HepG2 (cell line): Measurements from ENCODE around the gene DCAF6. TPM values are rescaled to one million over a fixed set of nuclear protein-coding genes. Genes with fewer than 3 reads are reported as not detected.

Source experiments
- ATAC-seq: fragments of 200-7000 bp; cut with Tn5 transposase; 3 replicates; pipeline ENCODE4 v1.9.1; 2020; ENCODE audit warnings: mild to moderate bottlenecking, moderate library complexity
- BruUV-seq: library from RNA; stranded (reverse); fragments of 400-500 nt; replicated peaks from 2 replicates; lab custom pipeline; 2021; lab: Mats Ljungman, UMichigan
- CTCF ChIA-PET: fragments of 300-600 bp; formaldehyde crosslinking; extraction: SDS; loops from one replicate; lab custom pipeline; 2021; ENCODE audit warnings: low total read pairs, inconsistent platforms, low intra/inter-chr PET ratio; lab: Yijun Ruan, JAX
- POLR2A ChIA-PET: fragments of 350-600 bp; sonication (Branson Sonifier 250); formaldehyde crosslinking; loops from one replicate; lab custom pipeline; 2020; ENCODE audit warnings: antibody characterized with exemption, inconsistent platforms; lab: Yijun Ruan, JAX
- DNase-seq: peaks from one replicate; pipeline ENCODE4 v3.0.0-alpha.2; 2015; ENCODE audit warnings: low spot score
- FAIRE-seq: peaks from 3 replicates; lab custom pipeline; 2011; peaks lifted over from hg19 to GRCh38; lab: Jason Lieb, UNC
- H2AFZ ChIP-seq: one replicate; pipeline ENCODE4 v1.6.1; 2011; ENCODE audit warnings: low read length, inconsistent platforms
- H3K27ac ChIP-seq: fragments of 300-600 bp; 3 replicates; pipeline ENCODE4 v1.8.0; 2011; ENCODE audit warnings: mixed run types, mild to moderate bottlenecking, mixed read lengths, low read length, inconsistent platforms; ENCODE audit not compliant: insufficient read depth; ENCODE audit errors: extremely low read length
- H3K27me3 ChIP-seq, 2 experiments: fragments of 200-600 bp in 1 of 2; 2 replicates in 1 of 2; 3 replicates in 1 of 2; pipeline versions ENCODE4 v1.6.0 to v1.8.0; 2011; ENCODE audit warnings: low read length in 2 of 2, mild to moderate bottlenecking in 2 of 2, moderate library complexity in 2 of 2, inconsistent platforms in 1 of 2; ENCODE audit not compliant: insufficient read depth in 2 of 2, control insufficient read depth in 1 of 2
- H3K36me3 ChIP-seq, 2 experiments: fragments of 200-600 bp in 1 of 2; replicated peaks in 1 of 2; 2 replicates in 1 of 2; 3 replicates in 1 of 2; pipeline versions ENCODE4 v1.5.1 to v1.8.0; 2011; ENCODE audit warnings: low read length in 2 of 2, inconsistent platforms in 1 of 2; ENCODE audit not compliant: insufficient read depth in 2 of 2, control insufficient read depth in 1 of 2
- H3K4me1 ChIP-seq: 2 replicates; pipeline ENCODE4 v1.5.1; 2012; ENCODE audit warnings: low read length, inconsistent platforms; ENCODE audit not compliant: insufficient read depth
- H3K4me2 ChIP-seq: 2 replicates; pipeline ENCODE4 v1.6.0; 2011; ENCODE audit warnings: low read depth, low read length, inconsistent platforms
- H3K4me3 ChIP-seq, 3 experiments: fragments of 200-600 bp in 1 of 3; sonication (generic), shearing (Covaris generic) in 1 of 3; replicated peaks in 1 of 3; 2 replicates each; pipeline ENCODE4 v1.5.1; 2011 to 2016; ENCODE audit warnings: low read length in 3 of 3, inconsistent platforms in 2 of 3, low read depth in 2 of 3, mild to moderate bottlenecking in 2 of 3, control low read depth in 1 of 3, mixed read lengths in 1 of 3; ENCODE audit not compliant: insufficient read depth in 1 of 3
- H3K79me2 ChIP-seq: one replicate; pipeline ENCODE4 v1.6.1; 2011; ENCODE audit warnings: low read length, inconsistent platforms; ENCODE audit not compliant: insufficient read depth
- H3K9ac ChIP-seq: 2 replicates; pipeline ENCODE4 v1.6.0; 2011; ENCODE audit warnings: mild to moderate bottlenecking, low read depth, low read length, inconsistent platforms; ENCODE audit not compliant: insufficient read depth
- H3K9me3 ChIP-seq: 2 replicates; pipeline ENCODE4 v1.5.1; 2012; ENCODE audit warnings: mild to moderate bottlenecking, low read length
- H4K20me1 ChIP-seq: 2 replicates; pipeline ENCODE4 v1.6.0; 2011; ENCODE audit warnings: inconsistent platforms, mild to moderate bottlenecking, low read length, moderate library complexity; ENCODE audit not compliant: insufficient read depth
- BRD4 ChIP-seq: sonication (generic); formaldehyde crosslinking; IDR thresholded peaks from 2 replicates; pipeline ENCODE4 v1.4.0; 2020; ENCODE audit warnings: missing genetic modification reagents
- ELK4 ChIP-seq: sonication (generic); formaldehyde crosslinking; IDR thresholded peaks from 2 replicates; pipeline ENCODE4 v1.9.0; 2021; ENCODE audit warnings: missing genetic modification reagents, borderline replicate concordance
- GTF3A ChIP-seq: sonication (generic); formaldehyde crosslinking; conservative IDR thresholded peaks from 2 replicates; pipeline ENCODE4 v1.4.0; 2020; ENCODE audit warnings: mild to moderate bottlenecking, missing genetic modification reagents
- HOXA7 ChIP-seq: sonication (generic); formaldehyde crosslinking; IDR thresholded peaks from 2 replicates; pipeline ENCODE4 v1.8.1; 2022; ENCODE audit warnings: mild to moderate bottlenecking, missing genetic modification reagents, moderate library complexity
- HOXA9 ChIP-seq: sonication (generic); formaldehyde crosslinking; IDR thresholded peaks from 2 replicates; pipeline ENCODE4 v1.8.1; 2022; ENCODE audit warnings: missing genetic modification reagents, mild to moderate bottlenecking, moderate library complexity, borderline replicate concordance
- LCORL ChIP-seq, 2 experiments: fragments of 450-650 bp in 1 of 2; sonication (generic) in 1 of 2; formaldehyde crosslinking in 1 of 2; IDR thresholded peaks; 2 replicates each; pipeline versions ENCODE4 v1.5.0 to v1.6.1; 2017 to 2020; ENCODE audit warnings: antibody characterized with exemption in 1 of 2, missing genetic modification reagents in 1 of 2
- NPAS2 ChIP-seq: sonication (generic); formaldehyde crosslinking; IDR thresholded peaks from 2 replicates; pipeline ENCODE4 v1.8.0; 2022; ENCODE audit warnings: mild to moderate bottlenecking, missing genetic modification reagents, borderline replicate concordance
- SYNCRIP ChIP-seq: fragments of 200-400 bp; formaldehyde crosslinking; IDR thresholded peaks from 2 replicates; pipeline ENCODE4 v1.6.1; 2018; ENCODE audit warnings: mild to moderate bottlenecking, low read depth, low read length; ENCODE audit not compliant: insufficient read depth
- YEATS2 ChIP-seq: sonication (generic); formaldehyde crosslinking; IDR thresholded peaks from 2 replicates; pipeline ENCODE4 v1.4.0; 2020; ENCODE audit warnings: missing genetic modification reagents, borderline replicate concordance
- ZFP1 ChIP-seq: IDR thresholded peaks from 2 replicates; pipeline ENCODE4 v1.6.1; 2016
- ZNF282 ChIP-seq: fragments of 450-650 bp; IDR thresholded peaks from 2 replicates; pipeline ENCODE4 v1.6.1; 2018; ENCODE audit not compliant: partially characterized antibody
- ZNF629 ChIP-seq: sonication (generic); formaldehyde crosslinking; conservative IDR thresholded peaks from 2 replicates; pipeline ENCODE4 v1.5.0; 2020; ENCODE audit warnings: missing genetic modification reagents
- WGBS: methylation state at CpG from one replicate; pipeline ENCODE4 v1.1.6; 2017; ENCODE audit warnings: low lambda C conversion rate; 5-methylcytosine and 5-hydroxymethylcytosine counted together
- in situ Hi-C: cut with HindIII; loops from 2 replicates; pipeline ENCODE4 v1.10.0; 2017; ENCODE audit warnings: low pct_unique_long_range_greater_than_20kb; ENCODE audit not compliant: extremely low pct_ligation_motif_present
- intact Hi-C: fragments of 100-400 bp; cut with micrococcal nuclease; formaldehyde crosslinking; loops from one replicate; pipeline ENCODE4 v1.10.0; 2022; ENCODE audit not compliant: unreplicated experiment
- polyA plus RNA-seq, 8 experiments: library from polyadenylated mRNA; depleted of rRNA in 3 of 8; stranded (reverse) in 7 of 8; unstranded in 1 of 8; fragments of >200 nt; fragmentation: Illumina TruSeq in 4 of 8; extraction: Trizol in 4 of 8; gene quantifications; 2 replicates each; pipeline versions ENCODE4 v1.2.1 to v1.2.3, GENCODE V29; 2011 to 2016; ENCODE audit warnings: low read depth in 4 of 8, missing spikeins in 1 of 8, mixed read lengths in 1 of 8; ENCODE audit not compliant: insufficient read depth in 1 of 8
- total RNA-seq, 5 experiments: library from RNA; depleted of rRNA; stranded (reverse); fragments of >200 nt; fragmentation: Illumina TruSeq; extraction: Trizol; gene quantifications; 2 replicates each; pipeline ENCODE4 v1.2.3, GENCODE V29; 2016; ENCODE audit warnings: low read depth in 1 of 5
- TF ChIP-seq, protein P1 (sequence below): sonication (generic); formaldehyde crosslinking; IDR thresholded peaks from 2 replicates; pipeline ENCODE4 v1.4.0; 2020; ENCODE audit warnings: missing genetic modification reagents

Gene DCAF6
- total and polyA plus RNA-seq, 2 of the 13 experiments (the other 11 are each of a cell fraction or from before 2014, with no cell fraction given), result 24.7 to 33.7 TPM

GRCh38 chr1:168114845-168115244, 178.4 kb downstream of the DCAF6 start (continued):
- TF ChIP-seq ZNF282 (no peak), NPAS2 (CRISPR knock-in tag) (no peak), LCORL (IDR thresholded peaks at IDR 0.05) (no peak), LCORL (CRISPR knock-in tag; IDR thresholded peaks at IDR 0.05) (no peak), ZFP1 (no peak), GTF3A (CRISPR knock-in tag) (no peak), BRD4 (CRISPR knock-in tag) (no peak)

GRCh38 chr1:168116327-168116799, 179.9 kb downstream of the DCAF6 start:
- Histone ChIP-seq H3K4me3 (no peak overlapping the region), H3K9ac (no peak overlapping the region), H3K9me3 (no peaks in the 10 kb centered on the region), H3K27me3 (no peaks in the 10 kb centered on the region)
- intact Hi-C loops, result no loop called here
- 23% methylated on average over 2 of the region's 6 CpGs for WGBS
- TF ChIP-seq YEATS2 (CRISPR knock-in tag), result no peak
- TF ChIP-seq HOXA7 (CRISPR knock-in tag), result no peak
- TF ChIP-seq, protein P1, sequence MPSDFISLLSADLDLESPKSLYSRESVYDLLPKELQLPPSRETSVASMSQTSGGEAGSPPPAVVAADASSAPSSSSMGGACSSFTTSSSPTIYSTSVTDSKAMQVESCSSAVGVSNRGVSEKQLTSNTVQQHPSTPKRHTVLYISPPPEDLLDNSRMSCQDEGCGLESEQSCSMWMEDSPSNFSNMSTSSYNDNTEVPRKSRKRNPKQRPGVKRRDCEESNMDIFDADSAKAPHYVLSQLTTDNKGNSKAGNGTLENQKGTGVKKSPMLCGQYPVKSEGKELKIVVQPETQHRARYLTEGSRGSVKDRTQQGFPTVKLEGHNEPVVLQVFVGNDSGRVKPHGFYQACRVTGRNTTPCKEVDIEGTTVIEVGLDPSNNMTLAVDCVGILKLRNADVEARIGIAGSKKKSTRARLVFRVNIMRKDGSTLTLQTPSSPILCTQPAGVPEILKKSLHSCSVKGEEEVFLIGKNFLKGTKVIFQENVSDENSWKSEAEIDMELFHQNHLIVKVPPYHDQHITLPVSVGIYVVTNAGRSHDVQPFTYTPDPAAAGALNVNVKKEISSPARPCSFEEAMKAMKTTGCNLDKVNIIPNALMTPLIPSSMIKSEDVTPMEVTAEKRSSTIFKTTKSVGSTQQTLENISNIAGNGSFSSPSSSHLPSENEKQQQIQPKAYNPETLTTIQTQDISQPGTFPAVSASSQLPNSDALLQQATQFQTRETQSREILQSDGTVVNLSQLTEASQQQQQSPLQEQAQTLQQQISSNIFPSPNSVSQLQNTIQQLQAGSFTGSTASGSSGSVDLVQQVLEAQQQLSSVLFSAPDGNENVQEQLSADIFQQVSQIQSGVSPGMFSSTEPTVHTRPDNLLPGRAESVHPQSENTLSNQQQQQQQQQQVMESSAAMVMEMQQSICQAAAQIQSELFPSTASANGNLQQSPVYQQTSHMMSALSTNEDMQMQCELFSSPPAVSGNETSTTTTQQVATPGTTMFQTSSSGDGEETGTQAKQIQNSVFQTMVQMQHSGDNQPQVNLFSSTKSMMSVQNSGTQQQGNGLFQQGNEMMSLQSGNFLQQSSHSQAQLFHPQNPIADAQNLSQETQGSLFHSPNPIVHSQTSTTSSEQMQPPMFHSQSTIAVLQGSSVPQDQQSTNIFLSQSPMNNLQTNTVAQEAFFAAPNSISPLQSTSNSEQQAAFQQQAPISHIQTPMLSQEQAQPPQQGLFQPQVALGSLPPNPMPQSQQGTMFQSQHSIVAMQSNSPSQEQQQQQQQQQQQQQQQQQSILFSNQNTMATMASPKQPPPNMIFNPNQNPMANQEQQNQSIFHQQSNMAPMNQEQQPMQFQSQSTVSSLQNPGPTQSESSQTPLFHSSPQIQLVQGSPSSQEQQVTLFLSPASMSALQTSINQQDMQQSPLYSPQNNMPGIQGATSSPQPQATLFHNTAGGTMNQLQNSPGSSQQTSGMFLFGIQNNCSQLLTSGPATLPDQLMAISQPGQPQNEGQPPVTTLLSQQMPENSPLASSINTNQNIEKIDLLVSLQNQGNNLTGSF (CRISPR knock-in tag), result no peak
- no peak for TF ChIP-seq ZNF629 (CRISPR knock-in tag)
- TF ChIP-seq HOXA9 (CRISPR knock-in tag), result no peak
- no peak for TF ChIP-seq SYNCRIP
- no peak for TF ChIP-seq ELK4 (CRISPR knock-in tag)
- TF ChIP-seq, all 625 proteins: peak for 0
- no peak overlapping the region for H3K4me2 ChIP-seq
- in situ Hi-C loops, result no loop called here
- ATAC-seq, result no peak
- H2AFZ ChIP-seq, result no peak overlapping the region
- no peaks in the 10 kb centered on the region for H3K4me1 ChIP-seq
- ChIA-PET POLR2A (no interaction called here), CTCF (no interaction called here)
- DNase-seq, result no peak
- BruUV-seq, result no TSS peak
- no peaks in the 10 kb centered on the region for H4K20me1 ChIP-seq
- no peaks in the 10 kb centered on the region for H3K36me3 ChIP-seq
- H3K27ac ChIP-seq, result no peak overlapping the region
- no peaks in the 10 kb centered on the region for H3K79me2 ChIP-seq
- FAIRE-seq, result no peak
